K562 (cell line): ENCODE results near the gene CPPED1. TPM values are rescaled to one million over a fixed set of nuclear protein-coding genes. Genes with fewer than 3 reads are reported as not detected.

Experiments
- ARID3A ChIP-seq: IDR thresholded peaks from 2 replicates; pipeline ENCODE4 v1.6.1; 2012; ENCODE audit warnings: low read depth, low read length, improper control_type of control experiment, borderline replicate concordance
- ETS1 ChIP-seq: conservative IDR thresholded peaks from 2 replicates; pipeline ENCODE4 v1.6.1; 2011; ENCODE audit warnings: low read depth, mild to moderate bottlenecking, low read length; ENCODE audit not compliant: control insufficient read depth
- FOXK2 ChIP-seq, 2 experiments: fragments of 450-650 bp; IDR thresholded peaks in 1 of 2; conservative IDR thresholded peaks in 1 of 2; 2 replicates each; pipeline ENCODE4 v1.6.1; 2016; ENCODE audit warnings: low read depth in 2 of 2, mild to moderate bottlenecking in 1 of 2
- KDM4B ChIP-seq, 2 experiments: fragments of 450-650 bp in 1 of 2; sonication (generic) in 1 of 2; IDR thresholded peaks; 2 replicates each; pipeline ENCODE4 v1.6.1; 2016 to 2017; ENCODE audit warnings: borderline replicate concordance in 2 of 2, antibody characterized with exemption in 1 of 2, low read depth in 1 of 2, mild to moderate bottlenecking in 1 of 2
- NCOA2 ChIP-seq, 2 experiments: fragments of 450-650 bp; IDR thresholded peaks; 2 replicates each; pipeline ENCODE4 v1.6.1; 2018; ENCODE audit warnings: mild to moderate bottlenecking in 2 of 2, moderate library complexity in 1 of 2; ENCODE audit not compliant: partially characterized antibody in 2 of 2
- PBX2 ChIP-seq, 2 experiments: IDR thresholded peaks in 1 of 2; conservative IDR thresholded peaks in 1 of 2; 2 replicates each; pipeline ENCODE4 v1.6.1; 2016; ENCODE audit warnings: low read depth in 2 of 2, mild to moderate bottlenecking in 1 of 2, missing compliant biosample characterization in 1 of 2, missing genetic modification characterization in 1 of 2, moderate library complexity in 1 of 2
- RNF219 ChIP-seq: fragments of 250-450 bp; sonication (Bioruptor Pico); IDR thresholded peaks from 2 replicates; pipeline ENCODE4 v1.5.0; 2022; ENCODE audit warnings: mild to moderate bottlenecking
- polyA plus RNA-seq, 8 experiments: library from polyadenylated mRNA; depleted of rRNA in 4 of 8; stranded (reverse) in 5 of 8; unstranded in 3 of 8; fragments of >200 nt; fragmentation: Nextera tagmentation in 2 of 8; fragmentation: Illumina TruSeq in 1 of 8; extraction: Ambion mirVana in 2 of 8; extraction: Trizol in 1 of 8; gene quantifications; 2 replicates each; pipeline versions ENCODE4 v1.2.1 to v1.2.3, GENCODE V29; 2011 to 2014; ENCODE audit warnings: inconsistent platforms in 1 of 8, missing spikeins in 1 of 8
- total RNA-seq, 7 experiments: library from RNA; depleted of rRNA in 6 of 7; stranded (reverse); fragments of >200 nt in 6 of 7; fragmentation: Illumina TruSeq in 2 of 7; extraction: Trizol in 2 of 7; gene quantifications; 2 replicates each; pipeline versions ENCODE4 v1.2.1 to v1.2.3, GENCODE V29; 2011 to 2021; ENCODE audit warnings: low replicate concordance in 1 of 7

The CPPED1 gene
- total and polyA plus RNA-seq, 9 of the 15 experiments (the other 6 are each of a cell fraction or from before 2014, with no cell fraction given) = 7.5 to 25.7 (median 16.9) TPM

GRCh38 chr16:12706628-12707027 is 97.1 kb downstream of the CPPED1 start (continued):
- TF ChIP-seq ARID3A (no peak), FOXK2 (conservative IDR thresholded peaks at IDR 0.05 in 1 of 2, IDR thresholded peaks at IDR 0.05 in 1 of 2; ENCODE audit: low read depth in 2 of 2) (no peak), PBX2 (CRISPR knock-in tag; IDR thresholded peaks at IDR 0.05; ENCODE audit: low read depth) (no peak), PBX2 (tag; conservative IDR thresholded peaks at IDR 0.05; ENCODE audit: low read depth) (no peak), NCOA2 (IDR thresholded peaks at IDR 0.05; ENCODE audit: partially characterized antibody in 2 of 2) (no peak), RNF219 (CRISPR knock-in tag) (no peak), ETS1 (no peak), KDM4B (IDR thresholded peaks at IDR 0.05; ENCODE audit: borderline replicate concordance in 2 of 2, low read depth in 1 of 2) (no peak)
- TF ChIP-seq, all 486 proteins: peak for 0
